ENCODE measurements around the gene GPR32. TPM values are rescaled to one million over a fixed set of nuclear protein-coding genes. Genes with fewer than 3 reads are reported as not detected.
A peak's percentile ranks its signal among the peaks of the same experiment; 100 is the strongest.
"Not testable (repeated sequence)": the region's sequence is repeated elsewhere in the genome, so short reads cannot be mapped to it uniquely, and the experiment has no call there.

GPR32 gene
- total and polyA plus RNA-seq, 3 donors from 2014 or later: not detected

DNA sequence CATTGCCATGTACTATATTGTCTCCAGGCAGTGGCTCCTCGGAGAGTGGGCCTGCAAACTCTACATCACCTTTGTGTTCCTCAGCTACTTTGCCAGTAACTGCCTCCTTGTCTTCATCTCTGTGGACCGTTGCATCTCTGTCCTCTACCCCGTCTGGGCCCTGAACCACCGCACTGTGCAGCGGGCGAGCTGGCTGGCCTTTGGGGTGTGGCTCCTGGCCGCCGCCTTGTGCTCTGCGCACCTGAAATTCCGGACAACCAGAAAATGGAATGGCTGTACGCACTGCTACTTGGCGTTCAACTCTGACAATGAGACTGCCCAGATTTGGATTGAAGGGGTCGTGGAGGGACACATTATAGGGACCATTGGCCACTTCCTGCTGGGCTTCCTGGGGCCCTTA, 624 bp downstream of the GPR32 start:
- WGBS, 2 donors: 51 to 59% methylated on average over 13 of the region's 13 CpGs
- no peaks in the 10 kb centered on the region for H3K27me3 ChIP-seq
- no peaks in the 10 kb centered on the region for H3K9me3 ChIP-seq
- H3K36me3 ChIP-seq (ENCODE audit: low read depth, missing control alignments): no peaks in the 10 kb centered on the region
- no peaks in the 10 kb centered on the region for H3K4me1 ChIP-seq
- no peak overlapping the region for H3K4me3 ChIP-seq
- intact Hi-C loops (cut with DNase I; ENCODE audit: low total_unique reads): no loop called here
- H3K27ac ChIP-seq: no peak overlapping the region
- no peak for DNase-seq
- TF ChIP-seq, protein P1, sequence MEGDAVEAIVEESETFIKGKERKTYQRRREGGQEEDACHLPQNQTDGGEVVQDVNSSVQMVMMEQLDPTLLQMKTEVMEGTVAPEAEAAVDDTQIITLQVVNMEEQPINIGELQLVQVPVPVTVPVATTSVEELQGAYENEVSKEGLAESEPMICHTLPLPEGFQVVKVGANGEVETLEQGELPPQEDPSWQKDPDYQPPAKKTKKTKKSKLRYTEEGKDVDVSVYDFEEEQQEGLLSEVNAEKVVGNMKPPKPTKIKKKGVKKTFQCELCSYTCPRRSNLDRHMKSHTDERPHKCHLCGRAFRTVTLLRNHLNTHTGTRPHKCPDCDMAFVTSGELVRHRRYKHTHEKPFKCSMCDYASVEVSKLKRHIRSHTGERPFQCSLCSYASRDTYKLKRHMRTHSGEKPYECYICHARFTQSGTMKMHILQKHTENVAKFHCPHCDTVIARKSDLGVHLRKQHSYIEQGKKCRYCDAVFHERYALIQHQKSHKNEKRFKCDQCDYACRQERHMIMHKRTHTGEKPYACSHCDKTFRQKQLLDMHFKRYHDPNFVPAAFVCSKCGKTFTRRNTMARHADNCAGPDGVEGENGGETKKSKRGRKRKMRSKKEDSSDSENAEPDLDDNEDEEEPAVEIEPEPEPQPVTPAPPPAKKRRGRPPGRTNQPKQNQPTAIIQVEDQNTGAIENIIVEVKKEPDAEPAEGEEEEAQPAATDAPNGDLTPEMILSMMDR (IDR thresholded peaks at IDR 0.05): no peak
- TF ChIP-seq POLR2A (IDR thresholded peaks at IDR 0.05): no peak

DNA sequence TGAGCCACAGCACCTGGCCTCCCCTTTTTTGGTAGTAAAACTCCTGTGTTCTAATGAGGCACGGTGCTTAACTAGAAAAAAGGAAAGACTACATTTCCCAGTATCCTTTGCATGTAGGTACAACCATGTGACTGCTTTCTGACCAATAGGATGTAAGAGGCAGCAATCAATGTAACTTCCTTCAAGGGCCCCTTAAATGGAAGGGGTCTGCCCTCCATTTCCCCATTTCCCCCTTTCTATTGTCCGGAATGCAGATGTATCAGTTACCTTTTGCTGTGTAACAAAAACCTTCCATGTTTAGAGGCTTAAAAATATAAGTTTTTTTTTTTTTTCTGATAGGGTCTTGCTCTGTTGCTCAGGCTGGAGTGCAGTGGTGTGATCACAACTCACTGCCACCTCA, 2.2 kb downstream of the GPR32 start:
- 39 to 45% methylated on average over 2 of the region's 2 CpGs for WGBS, 2 donors
- Histone ChIP-seq H3K36me3 (ENCODE audit: low read depth, missing control alignments) (no peaks in the 10 kb centered on the region), H3K27me3 (no peaks in the 10 kb centered on the region), H3K27ac (no peak overlapping the region), H3K9me3 (no peaks in the 10 kb centered on the region), H3K4me3 (peak overlapping the region in 1 of 2 donors; percentile 3), H3K4me1 (no peaks in the 10 kb centered on the region)
- intact Hi-C loops (cut with DNase I; ENCODE audit: low total_unique reads): no loop called here
- TF ChIP-seq POLR2A (IDR thresholded peaks at IDR 0.05): no peak
- TF ChIP-seq, protein P1 (IDR thresholded peaks at IDR 0.05): no peak
- no peak for DNase-seq

DNA sequence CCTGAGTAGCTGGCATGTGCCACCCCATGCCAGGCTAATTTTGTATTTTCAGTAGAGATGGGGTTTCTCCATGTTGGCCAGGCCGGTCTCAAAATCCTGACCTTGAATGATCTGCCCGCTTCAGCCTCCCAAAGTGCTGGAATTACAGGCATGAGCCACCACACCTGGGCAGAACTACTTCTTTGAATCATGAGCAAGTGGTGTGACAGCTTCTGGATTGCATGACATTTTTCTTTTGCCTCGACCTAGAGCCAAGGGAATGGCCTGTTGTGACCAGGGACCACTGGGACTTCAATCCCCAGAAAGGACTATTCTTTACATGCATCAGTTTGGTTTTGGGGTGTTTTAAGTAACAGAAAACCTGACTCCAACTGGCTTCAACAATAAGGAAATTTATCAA, 2.6 kb downstream of the GPR32 start:
- H3K27ac ChIP-seq; H3K9me3 ChIP-seq; DNase-seq; H3K27me3 ChIP-seq; H3K4me3 ChIP-seq; H3K4me1 ChIP-seq; H3K36me3 ChIP-seq (ENCODE audit: low read depth, missing control alignments); intact Hi-C loops (cut with DNase I; ENCODE audit: low total_unique reads): not testable (repeated sequence)
- 83 to 86% methylated on average over 3 of the region's 3 CpGs for WGBS, 2 donors

DNA sequence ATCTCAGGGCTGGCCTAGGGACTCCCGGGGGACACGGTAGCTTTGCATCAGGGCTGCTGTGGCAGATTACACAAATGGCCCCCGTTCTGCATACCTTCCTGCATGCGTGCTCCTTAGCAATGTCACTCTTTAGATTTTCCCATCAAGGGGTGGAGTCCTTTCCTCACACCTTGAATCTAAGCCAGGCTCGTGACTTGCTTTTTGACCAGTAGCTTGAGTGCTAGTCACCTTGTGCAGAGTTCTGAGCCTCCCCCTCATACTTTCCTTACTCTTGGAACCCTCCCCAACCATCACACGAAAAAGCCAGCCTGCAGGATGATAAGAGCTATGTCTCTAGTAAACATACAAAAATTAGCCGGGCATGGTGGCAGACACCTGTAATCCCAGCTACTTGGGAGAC, 3.2 kb downstream of the GPR32 start:
- DNase-seq; H3K36me3 ChIP-seq (ENCODE audit: low read depth, missing control alignments); H3K4me1 ChIP-seq; H3K27ac ChIP-seq; H3K27me3 ChIP-seq; H3K4me3 ChIP-seq; intact Hi-C loops (cut with DNase I; ENCODE audit: low total_unique reads); H3K9me3 ChIP-seq: not testable (repeated sequence)
- WGBS, 2 donors: 47 to 58% methylated on average over 5 to 7 of the region's 7 CpGs

DNA sequence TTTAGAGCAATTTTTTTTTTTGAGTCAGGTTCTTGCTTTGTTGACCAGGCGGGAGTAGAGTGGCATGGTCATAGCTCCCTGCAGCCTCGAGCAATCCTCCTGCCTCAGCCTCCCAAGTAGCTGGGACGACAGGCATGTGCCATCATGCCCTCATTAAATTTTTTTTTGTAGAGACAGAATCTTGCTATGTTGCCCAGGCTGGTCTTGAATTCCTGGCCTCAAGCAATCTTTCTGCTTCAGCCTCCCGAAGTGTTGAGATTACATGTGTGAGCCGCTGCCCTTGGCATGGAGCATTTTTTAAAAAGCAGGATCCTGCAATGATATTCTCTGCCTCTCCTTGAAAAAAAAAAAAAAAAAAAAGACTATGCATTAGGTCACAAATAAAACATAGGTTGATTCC, 5.9 kb downstream of the GPR32 start:
- no peaks in the 10 kb centered on the region for H3K4me1 ChIP-seq
- intact Hi-C loops (cut with DNase I; ENCODE audit: low total_unique reads): no loop called here
- H3K27ac ChIP-seq: no peak overlapping the region
- H3K9me3 ChIP-seq: no peaks in the 10 kb centered on the region
- TF ChIP-seq, protein P1 (IDR thresholded peaks at IDR 0.05): no peak
- TF ChIP-seq POLR2A (IDR thresholded peaks at IDR 0.05): no peak
- H3K4me3 ChIP-seq: no peak overlapping the region
- 88 to 92% methylated on average over 5 of the region's 5 CpGs for WGBS, 2 donors
- no peaks in the 10 kb centered on the region for H3K36me3 ChIP-seq (ENCODE audit: low read depth, missing control alignments)
- DNase-seq: no peak
- no peaks in the 10 kb centered on the region for H3K27me3 ChIP-seq

DNA sequence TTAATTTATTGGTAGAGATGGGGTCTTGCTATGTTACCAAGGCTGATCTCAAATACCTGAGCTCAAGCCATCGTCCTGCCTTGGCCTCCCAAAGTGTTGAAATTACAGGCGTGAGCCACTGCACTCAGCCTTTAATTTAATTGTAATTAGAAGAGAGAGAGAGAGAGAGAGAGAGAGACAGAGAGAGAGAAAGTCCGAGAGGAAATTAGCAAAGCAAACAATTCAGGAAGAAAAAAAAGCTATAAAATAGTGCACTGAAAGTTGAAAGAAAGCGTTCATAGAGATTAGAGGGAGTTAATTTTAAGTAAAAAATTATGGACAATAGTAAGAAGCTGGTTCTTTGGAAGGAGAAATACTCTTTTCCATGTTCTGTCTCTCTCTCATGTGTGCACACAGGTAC, 7.0 kb downstream of the GPR32 start:
- intact Hi-C loops (cut with DNase I; ENCODE audit: low total_unique reads): no loop called here
- no peaks in the 10 kb centered on the region for H3K9me3 ChIP-seq
- H3K27me3 ChIP-seq: no peaks in the 10 kb centered on the region
- H3K4me1 ChIP-seq: no peaks in the 10 kb centered on the region
- H3K4me3 ChIP-seq: no peak overlapping the region
- no peak for TF ChIP-seq POLR2A (IDR thresholded peaks at IDR 0.05)
- TF ChIP-seq, protein P1 (IDR thresholded peaks at IDR 0.05): no peak
- WGBS, 2 donors: 50 to 51% methylated on average over 4 of the region's 4 CpGs
- H3K36me3 ChIP-seq (ENCODE audit: low read depth, missing control alignments): no peaks in the 10 kb centered on the region
- no peak for DNase-seq
- no peak overlapping the region for H3K27ac ChIP-seq

All from testis (tissue), 3 donors.